Pancreas (tissue), 10 donors: ENCODE results near the gene ZEB1. TPM values are rescaled to one million over a fixed set of nuclear protein-coding genes. Genes with fewer than 3 reads are reported as not detected.

Experiments used
- ATAC-seq, 4 donors: fragments of 200-7000 bp; cut with Tn5 transposase; one replicate each; pipeline versions ENCODE4 v1.8.0 to v1.9.1; 2020; ENCODE audit warnings: mild to moderate bottlenecking in 4 of 4, moderate library complexity in 4 of 4
- DNase-seq, 6 donors: peaks; one replicate each; pipeline ENCODE4 v3.0.0-alpha.2; 2020
- FAIRE-seq: peaks from 2 replicates; lab custom pipeline; 2012; peaks lifted over from hg19 to GRCh38; lab: Jason Lieb, UNC
- H3K27ac ChIP-seq, 4 donors: fragments of 200-600 bp; sonication (generic); 1 replicate in 3 of 4; 2 replicates in 1 of 4; pipeline versions ENCODE4 v1.5.0 to v1.8.0; 2020
- H3K27me3 ChIP-seq, 4 donors: fragments of 200-600 bp; one replicate each; pipeline ENCODE4 v1.8.0; 2021
- H3K36me3 ChIP-seq, 3 donors: fragments of 200-600 bp; sonication (generic) in 1 of 3; one replicate each; pipeline versions ENCODE4 v1.5.0 to v1.8.0; 2020 to 2021
- H3K4me1 ChIP-seq, 3 donors: fragments of 200-600 bp; one replicate each; pipeline ENCODE4 v1.8.0; 2021
- H3K4me3 ChIP-seq, 4 donors: fragments of 200-600 bp; sonication (generic) in 2 of 4; one replicate each; pipeline versions ENCODE4 v1.5.0 to v1.8.0; 2020 to 2021
- H3K9me3 ChIP-seq, 4 donors: fragments of 200-600 bp; one replicate each; pipeline ENCODE4 v1.8.0; 2021
- CTCF ChIP-seq, 4 donors: fragments of 200-600 bp; sonication (generic) in 3 of 4; IDR thresholded peaks; one replicate each; pipeline versions ENCODE4 v1.5.0 to v1.8.0; 2021; ENCODE audit warnings: antibody characterized with exemption in 4 of 4
- WGBS, 2 donors: extraction: QIAGEN DNeasy Blood & Tissue Kit; methylation state at CpG; one replicate each; pipeline ENCODE4 v1.1.7; 2013; 5-methylcytosine and 5-hydroxymethylcytosine counted together
- intact Hi-C, 3 donors: fragments of 100-400 bp; cut with DNase I; formaldehyde crosslinking; loops; one replicate each; pipeline versions ENCODE4 v1.11.1 to v1.14.2; 2022
- polyA plus RNA-seq, 2 donors: library from polyadenylated mRNA; stranded (reverse); fragments of 200-250 nt; gene quantifications; one replicate each; pipeline ENCODE4 v1.2.3, GENCODE V29; 2013
- total RNA-seq, 6 donors: library from RNA; stranded (reverse); fragmentation: NEBNext Ultra II Directional in 4 of 6; extraction: Animal tissue kit (Norgen Biotek cat#: 25700) in 4 of 6; gene quantifications; one replicate each; pipeline versions ENCODE4 v1.2.1 to v1.2.4, GENCODE V29; 2021 to 2023
- donor health status: healthy with polysubstance abuse.
- donor health status: DM: no; HTN: no; CAD: no; lungs with moderate emphysema.
- donor health status: DM: no; HTN: no; CAD: no.
- donor health status: control.
- donor health status: control.
- donor health status: Bipolar disorder and iron deficiency.
- donor health status: DM: yes; HTN: yes; CAD: no.
- donor health status: DM: no; HTN: no; CAD: no.
- donor health status: DM: no; HTN: no; CAD: no.
- donor health status: DM: yes; HTN: yes; CAD: no.

ZEB1 gene
- total and polyA plus RNA-seq, 8 donors = 3.2 to 21.6 (median 5.0) TPM

GRCh38 chr10:31291123-31291522 is 27.9 kb upstream of the ZEB1 start:
- DNase-seq (no peak), FAIRE-seq (no peak), ATAC-seq (no peak)
- no peaks in the 10 kb centered on the region for H3K4me1 ChIP-seq
- no peak overlapping the region for H3K4me3 ChIP-seq
- intact Hi-C loops = no loop called here
- H3K36me3 ChIP-seq = no peaks in the 10 kb centered on the region
- no peaks in the 10 kb centered on the region for H3K9me3 ChIP-seq
- H3K27ac ChIP-seq = no peak overlapping the region
- 93 to 96% methylated on average over 1 of the region's 1 CpG for WGBS, 2 donors
- no peaks in the 10 kb centered on the region for H3K27me3 ChIP-seq
- TF ChIP-seq CTCF (IDR thresholded peaks at IDR 0.05) = no peak

GRCh38 chr10:31294558-31294957 is 24.5 kb upstream of the ZEB1 start:
- Histone ChIP-seq H3K27ac (no peak overlapping the region), H3K4me1 (no peaks in the 10 kb centered on the region), H3K36me3 (no peaks in the 10 kb centered on the region), H3K27me3 (no peaks in the 10 kb centered on the region), H3K9me3 (no peaks in the 10 kb centered on the region), H3K4me3 (no peak overlapping the region)
- no peak for TF ChIP-seq CTCF (IDR thresholded peaks at IDR 0.05)
- no peak for FAIRE-seq
- intact Hi-C loops = no loop called here
- 73 to 91% methylated on average over 3 of the region's 3 CpGs for WGBS, 2 donors
- DNase-seq = no peak
- ATAC-seq = no peak

GRCh38 chr10:31296754-31297153 is 22.3 kb upstream of the ZEB1 start:
- no peak for FAIRE-seq
- no peak for TF ChIP-seq CTCF (IDR thresholded peaks at IDR 0.05)
- no peak for DNase-seq
- H3K4me3 ChIP-seq = no peak overlapping the region
- no peaks in the 10 kb centered on the region for H3K27me3 ChIP-seq
- no peak overlapping the region for H3K27ac ChIP-seq
- no peak for ATAC-seq
- intact Hi-C loops = no loop called here
- WGBS, 2 donors = 34 to 52% methylated on average over 1 of the region's 1 CpG
- H3K36me3 ChIP-seq = no peaks in the 10 kb centered on the region
- H3K9me3 ChIP-seq = no peaks in the 10 kb centered on the region
- H3K4me1 ChIP-seq = no peaks in the 10 kb centered on the region

- Histone ChIP-seq H3K9me3 (no peaks in the 10 kb centered on the region), H3K4me1 (no peaks in the 10 kb centered on the region), H3K27ac (no peak overlapping the region), H3K27me3 (no peaks in the 10 kb centered on the region), H3K4me3 (no peak overlapping the region), H3K36me3 (no peaks in the 10 kb centered on the region)
- 23 to 54% methylated on average over 1 of the region's 1 CpG for WGBS, 2 donors
- DNase-seq (no peak), ATAC-seq (no peak), FAIRE-seq (no peak)
- TF ChIP-seq CTCF (IDR thresholded peaks at IDR 0.05) = no peak
- intact Hi-C loops = no loop called here
Measured at GRCh38 chr10:31299119-31299518, 19.9 kb upstream of the ZEB1 start.

- no peak for ATAC-seq
- Histone ChIP-seq H3K27ac (no peak overlapping the region), H3K4me1 (no peaks in the 10 kb centered on the region), H3K36me3 (no peaks in the 10 kb centered on the region), H3K9me3 (no peaks in the 10 kb centered on the region), H3K4me3 (no peak overlapping the region), H3K27me3 (peaks cover 0 to 3% (median 0%) of the 10 kb centered on the region in 4 donors)
- DNase-seq = no peak
- FAIRE-seq = no peak
- 53 to 55% methylated on average over 3 of the region's 3 CpGs for WGBS, 2 donors
- no peak for TF ChIP-seq CTCF (IDR thresholded peaks at IDR 0.05)
- intact Hi-C loops = no loop called here
Measured at GRCh38 chr10:31303212-31303611, 15.8 kb upstream of the ZEB1 start.
